Measurements from ENCODE around the gene GMCL1. TPM values are rescaled to one million over a fixed set of nuclear protein-coding genes. Genes with fewer than 3 reads are reported as not detected.

GMCL1 gene
- total and polyA plus RNA-seq, 2 of the 13 experiments (the other 11 are each of a cell fraction or from before 2014, with no cell fraction given) = 18.7 to 24.0 TPM

DNA sequence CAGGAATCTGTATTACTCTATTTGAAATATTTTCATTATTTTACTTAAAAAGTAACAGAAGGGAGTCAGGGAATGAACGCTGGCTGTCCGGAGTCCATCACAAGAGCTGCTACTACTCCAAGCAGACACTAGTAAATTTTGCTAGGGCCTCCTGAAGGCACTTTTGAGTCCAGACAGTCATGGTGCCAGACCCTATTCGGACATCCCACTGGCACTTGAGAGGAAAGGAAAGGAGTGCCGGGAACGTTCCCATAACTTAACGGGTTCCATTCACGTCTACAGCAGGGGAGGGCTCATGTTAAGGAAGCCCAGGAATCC is 563 bp upstream of the GMCL1 start (continued):
- TF ChIP-seq TP53 (CRISPR knock-in tag; conservative IDR thresholded peaks at IDR 0.05) = 0 out of 2 replicates have a peak, but pooled peaks have one; percentile 35
- TF ChIP-seq NCOR1 (IDR thresholded peaks at IDR 0.05; ENCODE audit: borderline replicate concordance, low read length) = 0 out of 2 replicates have a peak, but pooled peaks have one; percentile 27

DNA sequence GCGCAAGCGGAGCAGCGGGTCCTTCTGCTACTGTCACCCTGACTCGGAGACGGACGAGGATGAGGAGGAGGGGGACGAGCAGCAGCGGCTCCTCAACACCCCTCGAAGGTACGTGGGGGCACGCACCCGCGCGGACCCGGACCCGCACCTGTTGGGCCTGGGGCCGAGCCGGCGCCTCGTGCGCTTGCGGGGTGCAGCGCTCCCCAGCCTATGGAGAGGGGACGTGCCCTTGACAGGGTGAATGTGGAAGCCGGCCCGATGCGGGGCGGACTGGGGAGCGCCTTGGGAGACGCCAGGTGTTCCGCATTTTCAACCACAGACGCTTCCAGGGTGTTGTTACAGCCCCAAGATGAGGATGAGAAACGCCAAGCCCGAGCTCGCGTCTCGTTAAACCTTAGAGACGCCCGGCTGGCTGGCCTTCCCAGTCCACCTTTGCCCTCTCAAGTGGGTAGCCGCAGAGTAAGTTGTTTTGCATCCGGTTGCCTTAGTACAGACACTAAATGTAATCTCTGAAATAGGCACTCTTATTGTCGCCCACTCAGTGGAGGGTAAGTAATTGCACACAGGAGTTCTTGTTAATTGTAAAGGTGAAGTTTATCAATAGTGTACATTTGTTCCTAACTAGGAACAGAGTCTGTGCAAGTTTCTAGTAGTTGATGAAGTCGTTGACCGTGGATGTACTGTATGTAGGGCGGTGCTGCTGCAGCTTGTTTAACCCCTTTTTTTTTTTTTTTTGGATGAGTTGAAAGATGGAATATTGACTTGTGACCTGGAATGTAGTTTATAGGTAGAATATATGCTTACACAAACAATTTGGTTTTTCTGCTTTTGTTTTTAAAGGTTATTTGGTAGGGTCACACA is 815 bp downstream of the GMCL1 start:
- Histone ChIP-seq H3K27ac (ENCODE audit: extremely low read length, insufficient read depth, low read length) (peak overlapping the region; percentile 56), H3K27me3 (ENCODE audit: control insufficient read depth in 1 of 2, insufficient read depth in 2 of 2, low read length in 2 of 2) (no peaks in the 10 kb centered on the region; a peak in 1 of 5 replicates), H2AFZ (ENCODE audit: low read length) (no peak overlapping the region), H3K79me2 (ENCODE audit: insufficient read depth, low read length) (peaks cover 56% of the 10 kb centered on the region), H4K20me1 (ENCODE audit: insufficient read depth, low read length) (peaks cover 5% of the 10 kb centered on the region; the same call in 1 of the 2 replicates), H3K9ac (ENCODE audit: insufficient read depth, low read depth, low read length) (peak overlapping the region; percentile 93), H3K9me3 (ENCODE audit: low read length) (no peaks in the 10 kb centered on the region), H3K4me2 (ENCODE audit: low read depth, low read length) (peak overlapping the region; percentile 69), H3K36me3 (replicated peaks in 1 of 2; ENCODE audit: control insufficient read depth in 1 of 2, insufficient read depth in 2 of 2, low read length in 2 of 2) (no peaks in the 10 kb centered on the region; a peak in 2 of 5 replicates), H3K4me3 (replicated peaks in 1 of 3; ENCODE audit: insufficient read depth in 1 of 3, low read depth in 2 of 3, low read length in 3 of 3) (peak overlapping the region; percentile 82 to 96 (median 93)), H3K4me1 (ENCODE audit: insufficient read depth, low read length) (peaks cover 62% of the 10 kb centered on the region)
- CTCF ChIA-PET (ENCODE audit: low intra/inter-chr PET ratio, low total read pairs) = no interaction called here
- 3% methylated on average over 5 of the region's 45 CpGs for WGBS (ENCODE audit: low lambda C conversion rate)
- intact Hi-C loops (cut with micrococcal nuclease; ENCODE audit: unreplicated experiment) (no loop called here), in situ Hi-C loops (cut with HindIII; ENCODE audit: extremely low pct_ligation_motif_present, low pct_unique_long_range_greater_than_20kb) (no loop called here)
- POLR2A ChIA-PET = interaction anchor here (1.0 to 4.1 kb wide), 2 partner anchors 63 to 89 kb away, joined by 5 to 29 read pairs; partner anchors contain the start of genes ANXA4 and SNRNP27
- FAIRE-seq (peak; percentile 30), ATAC-seq (peak; percentile 69), DNase-seq (ENCODE audit: low spot score) (peak; percentile 47)
- no TSS peak for BruUV-seq (replicated peaks)
- TF ChIP-seq TBX3 (IDR thresholded peaks at IDR 0.05; ENCODE audit: borderline replicate concordance) (no peak), MXI1 (IDR thresholded peaks at IDR 0.05; ENCODE audit: borderline replicate concordance, low read depth, low read length) (no peak), NFE2L2 (IDR thresholded peaks at IDR 0.05; ENCODE audit: low read length) (no peak), ZNF317 (CRISPR knock-in tag; IDR thresholded peaks at IDR 0.05) (0 out of 2 replicates have a peak, but pooled peaks have one; percentile 16), YEATS2 (CRISPR knock-in tag; IDR thresholded peaks at IDR 0.05; ENCODE audit: borderline replicate concordance) (no peak), HNF4G (IDR thresholded peaks at IDR 0.05; ENCODE audit: borderline replicate concordance, low read depth, low read length) (no peak), HNF4G (CRISPR knock-in tag; IDR thresholded peaks at IDR 0.05; ENCODE audit: borderline replicate concordance, low read depth) (no peak), ZNF460 (CRISPR knock-in tag; IDR thresholded peaks at IDR 0.05; ENCODE audit: borderline replicate concordance) (no peak), ZNF12 (CRISPR knock-in tag; IDR thresholded peaks at IDR 0.05) (no peak), PAF1 (CRISPR knock-in tag; IDR thresholded peaks at IDR 0.05) (no peak), NFE2 (CRISPR knock-in tag; IDR thresholded peaks at IDR 0.05) (no peak), GATAD2A (CRISPR knock-in tag; IDR thresholded peaks at IDR 0.05) (no peak), CAMTA2 (CRISPR knock-in tag; IDR thresholded peaks at IDR 0.05; ENCODE audit: borderline replicate concordance) (peak; percentile 65; the same call in 1 of the 2 replicates), EHMT2 (IDR thresholded peaks at IDR 0.05; ENCODE audit: borderline replicate concordance, low read depth, low read length) (no peak), ZNF607 (CRISPR knock-in tag; IDR thresholded peaks at IDR 0.05; ENCODE audit: borderline replicate concordance) (no peak), KAT8 (CRISPR knock-in tag; IDR thresholded peaks at IDR 0.05) (no peak)
- TF ChIP-seq, protein P1, sequence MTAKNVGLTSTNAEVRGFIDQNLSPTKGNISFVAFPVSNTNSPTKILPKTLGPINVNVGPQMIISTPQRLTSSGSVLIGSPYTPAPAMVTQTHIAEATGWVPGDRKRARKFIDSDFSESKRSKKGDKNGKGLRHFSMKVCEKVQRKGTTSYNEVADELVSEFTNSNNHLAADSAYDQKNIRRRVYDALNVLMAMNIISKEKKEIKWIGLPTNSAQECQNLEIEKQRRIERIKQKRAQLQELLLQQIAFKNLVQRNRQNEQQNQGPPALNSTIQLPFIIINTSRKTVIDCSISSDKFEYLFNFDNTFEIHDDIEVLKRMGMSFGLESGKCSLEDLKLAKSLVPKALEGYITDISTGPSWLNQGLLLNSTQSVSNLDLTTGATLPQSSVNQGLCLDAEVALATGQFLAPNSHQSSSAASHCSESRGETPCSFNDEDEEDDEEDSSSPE (CRISPR knock-in tag; IDR thresholded peaks at IDR 0.05) = no peak
- TF ChIP-seq, protein P2, sequence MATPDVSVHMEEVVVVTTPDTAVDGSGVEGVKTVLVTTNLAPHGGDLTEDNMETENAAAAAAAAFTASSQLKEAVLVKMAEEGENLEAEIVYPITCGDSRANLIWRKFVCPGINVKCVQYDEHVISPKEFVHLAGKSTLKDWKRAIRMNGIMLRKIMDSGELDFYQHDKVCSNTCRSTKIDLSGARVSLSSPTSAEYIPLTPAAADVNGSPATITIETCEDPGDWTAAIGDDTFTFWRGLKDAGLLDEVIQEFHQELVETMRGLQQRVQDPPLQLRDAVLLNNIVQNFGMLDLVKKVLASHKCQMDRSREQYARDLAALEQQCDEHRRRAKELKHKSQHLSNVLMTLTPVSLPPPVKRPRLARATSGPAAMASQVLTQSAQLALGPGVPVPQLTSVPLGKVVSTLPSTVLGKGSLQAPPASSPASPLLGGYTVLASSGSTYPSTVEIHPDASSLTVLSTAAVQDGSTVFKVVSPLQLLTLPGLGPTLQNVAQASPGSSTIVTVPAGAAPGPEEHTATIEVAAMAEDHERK (CRISPR knock-in tag; IDR thresholded peaks at IDR 0.05; ENCODE audit: low read depth) = no peak
- TF ChIP-seq, protein P3, sequence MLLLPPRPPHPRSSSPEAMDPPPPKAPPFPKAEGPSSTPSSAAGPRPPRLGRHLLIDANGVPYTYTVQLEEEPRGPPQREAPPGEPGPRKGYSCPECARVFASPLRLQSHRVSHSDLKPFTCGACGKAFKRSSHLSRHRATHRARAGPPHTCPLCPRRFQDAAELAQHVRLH (CRISPR knock-in tag; IDR thresholded peaks at IDR 0.05; ENCODE audit: borderline replicate concordance, low read depth) = no peak
